Body of pancreas (tissue), 4 donors: ENCODE data around the gene MISP. TPM values are rescaled to one million over a fixed set of nuclear protein-coding genes. Genes with fewer than 3 reads are reported as not detected.

ENCODE experiments used
- ATAC-seq: fragments of 150-250 bp; one replicate; pipeline ENCODE4 v1.9.1; 2016
- DNase-seq, 4 donors: peaks; one replicate each; pipeline ENCODE4 v3.0.0-alpha.2; 2019
- H3K27ac ChIP-seq, 4 donors: fragments of 200-600 bp; sonication (generic); 1 replicate in 3 of 4; 2 replicates in 1 of 4; pipeline versions ENCODE4 v1.5.1 to v1.6.1; 2016 to 2019; ENCODE audit warnings: mild to moderate bottlenecking in 1 of 4, mixed read lengths in 1 of 4, moderate library complexity in 1 of 4
- H3K27me3 ChIP-seq, 2 donors: fragments of 200-600 bp; sonication (generic); one replicate each; pipeline ENCODE4 v1.6.0; 2016; ENCODE audit warnings: mild to moderate bottlenecking in 1 of 2
- H3K36me3 ChIP-seq, 2 donors: fragments of 200-600 bp; sonication (generic); replicated peaks in 1 of 2; 2 replicates each; pipeline ENCODE4 v1.5.1; 2016; ENCODE audit warnings: low read depth in 2 of 2; ENCODE audit not compliant: insufficient read depth in 1 of 2
- H3K4me1 ChIP-seq: fragments of 200-600 bp; sonication (generic); one replicate; pipeline ENCODE4 v1.6.0; 2016
- H3K4me3 ChIP-seq, 2 donors: fragments of 200-600 bp; sonication (generic); 1 replicate in 1 of 2; 2 replicates in 1 of 2; pipeline ENCODE4 v1.5.1; 2016 to 2019
- H3K9me3 ChIP-seq, 3 donors: fragments of 200-600 bp; sonication (generic); 1 replicate in 2 of 3; 2 replicates in 1 of 3; pipeline ENCODE4 v1.5.1; 2016
- CTCF ChIP-seq, 7 experiments: fragments of 450-650 bp in 4 of 7; fragments of 200-600 bp in 3 of 7; sonication (generic) in 3 of 7; IDR thresholded peaks; one replicate each; pipeline ENCODE4 v1.5.1; 2016 to 2019; ENCODE audit warnings: antibody characterized with exemption in 7 of 7
- POLR2A ChIP-seq, 3 donors: fragments of 450-650 bp; IDR thresholded peaks; one replicate each; pipeline ENCODE4 v1.6.1; 2016; ENCODE audit warnings: antibody characterized with exemption in 3 of 3, mild to moderate bottlenecking in 2 of 3
- WGBS, 2 donors: methylation state at CpG; one replicate each; pipeline ENCODE4 v1.1.5; 2017; 5-methylcytosine and 5-hydroxymethylcytosine counted together
- intact Hi-C: fragments of 100-400 bp; cut with DNase I; formaldehyde crosslinking; loops from one replicate; pipeline ENCODE4 v1.15.1; 2023
- total RNA-seq, 2 donors: library from RNA; depleted of rRNA; stranded (reverse); fragments of >200 nt; gene quantifications; one replicate each; pipeline ENCODE4 v1.1.0, GENCODE V29; 2016

MISP gene
- total RNA-seq, 2 donors from 2014 or later, result 0.99 to 3.4 TPM

GRCh38 chr19:788983-789700 lies 38.2 kb downstream of the MISP start:
- Histone ChIP-seq H3K9me3 (no peaks in the 10 kb centered on the region), H3K4me3 (no peak overlapping the region), H3K27ac (peak overlapping the region in 2 of 4 donors; percentile 34 to 36), H3K36me3 (no peaks in the 10 kb centered on the region), H3K27me3 (no peaks in the 10 kb centered on the region), H3K4me1 (no peaks in the 10 kb centered on the region)
- no peak for ATAC-seq
- WGBS, 2 donors, result 57 to 75% methylated on average over 20 to 33 of the region's 33 CpGs
- TF ChIP-seq POLR2A (IDR thresholded peaks at IDR 0.05) (no peak), CTCF (IDR thresholded peaks at IDR 0.05) (no peak)
- DNase-seq, result no peak
- intact Hi-C loops, result no loop called here

GRCh38 chr19:789701-790060 lies 38.8 kb downstream of the MISP start:
- ATAC-seq (no peak), DNase-seq (no peak)
- H3K4me3 ChIP-seq, result no peak overlapping the region
- H3K4me1 ChIP-seq, result no peaks in the 10 kb centered on the region
- H3K27me3 ChIP-seq, result no peaks in the 10 kb centered on the region
- no peaks in the 10 kb centered on the region for H3K36me3 ChIP-seq
- intact Hi-C loops, result no loop called here
- H3K27ac ChIP-seq, result peak overlapping the region in 2 of 4 donors; percentile 34 to 36
- no peaks in the 10 kb centered on the region for H3K9me3 ChIP-seq
- TF ChIP-seq CTCF (IDR thresholded peaks at IDR 0.05) (no peak), POLR2A (IDR thresholded peaks at IDR 0.05) (no peak)
- WGBS, 2 donors, result 78 to 87% methylated on average over 9 of the region's 9 CpGs

- ATAC-seq (no peak), DNase-seq (no peak)
- no peaks in the 10 kb centered on the region for H3K36me3 ChIP-seq
- 86 to 90% methylated on average over 26 of the region's 26 CpGs for WGBS, 2 donors
- H3K9me3 ChIP-seq, result no peaks in the 10 kb centered on the region
- H3K4me3 ChIP-seq, result no peak overlapping the region
- no peaks in the 10 kb centered on the region for H3K27me3 ChIP-seq
- intact Hi-C loops, result no loop called here
- TF ChIP-seq POLR2A (IDR thresholded peaks at IDR 0.05), result no peak
- no peak for TF ChIP-seq CTCF (IDR thresholded peaks at IDR 0.05)
- peak overlapping the region in 2 of 4 donors; percentile 36 to 45 for H3K27ac ChIP-seq
- H3K4me1 ChIP-seq, result peaks cover 5% of the 10 kb centered on the region
Measured at GRCh38 chr19:791007-791566, 40.2 kb downstream of the MISP start.

DNA sequence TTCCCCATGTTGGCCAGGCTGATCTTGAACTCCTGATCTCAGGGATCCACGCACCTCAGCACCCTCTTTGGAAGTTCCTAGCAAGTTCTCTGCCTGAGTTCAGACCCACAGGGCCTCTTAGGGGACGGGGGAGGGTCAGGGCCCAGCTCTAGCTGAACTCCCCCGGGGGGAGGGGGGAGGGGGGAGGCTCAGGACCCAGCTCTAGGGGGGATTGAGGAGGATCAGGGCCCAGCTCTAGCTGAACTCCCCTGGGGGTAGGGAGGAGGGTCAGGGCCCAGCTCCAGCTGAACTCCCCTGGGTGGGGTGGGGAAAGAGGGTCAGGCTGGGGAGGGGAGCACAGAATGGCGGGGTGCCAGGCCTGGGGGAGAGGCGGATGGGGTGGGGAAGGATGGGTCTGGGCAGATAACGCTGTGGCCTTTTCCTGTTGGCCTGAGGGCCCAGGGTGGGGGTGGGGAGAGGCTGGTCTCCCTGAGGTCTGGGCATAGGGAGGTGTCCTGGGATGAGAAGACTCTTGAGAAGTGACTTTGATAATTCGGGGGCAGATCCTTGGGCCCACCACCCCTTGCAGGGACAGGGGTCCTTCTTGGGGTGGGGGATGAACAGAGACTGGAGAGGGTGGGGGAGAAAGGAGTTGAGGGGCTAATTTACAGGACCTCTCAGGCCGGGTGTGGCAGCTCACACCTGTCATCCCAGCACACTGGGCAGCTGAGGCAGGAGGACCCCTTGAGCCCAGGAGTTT lies 40.8 kb downstream of the MISP start:
- 43 to 50% methylated on average over 6 to 8 of the region's 8 CpGs for WGBS, 2 donors
- Histone ChIP-seq H3K4me1 (peaks cover 9% of the 10 kb centered on the region), H3K4me3 (no peak overlapping the region), H3K9me3 (no peaks in the 10 kb centered on the region), H3K27ac (peak overlapping the region in 3 of 4 donors; percentile 5 to 45 (median 36)), H3K36me3 (no peaks in the 10 kb centered on the region), H3K27me3 (no peaks in the 10 kb centered on the region)
- ATAC-seq (no peak), DNase-seq (no peak)
- intact Hi-C loops, result no loop called here
- no peak for TF ChIP-seq CTCF (IDR thresholded peaks at IDR 0.05)
- TF ChIP-seq POLR2A (IDR thresholded peaks at IDR 0.05), result no peak
